HG02970 (cell line): ENCODE measurements around the gene TMEM174.
A peak's percentile ranks its signal among the peaks of the same experiment; 100 is the strongest.
"Not testable (repeated sequence)": the region's sequence is repeated elsewhere in the genome, so short reads cannot be mapped to it uniquely, and the experiment has no call there.

ENCODE experiments used
- ATAC-seq: cut with Tn5 transposase; IDR thresholded peaks from one replicate; pipeline ENCODE4 v1.9.1; 2021; ENCODE audit warnings: mild to moderate bottlenecking, moderate library complexity, moderate number of reproducible peaks; ENCODE audit not compliant: unreplicated experiment, low FRiP score

TMEM174 gene

GRCh38 chr5:73188764-73189531 is 16.0 kb downstream of the TMEM174 start:
- ATAC-seq: no peak

- ATAC-seq: no peak
These were observed 16.9 kb downstream of the TMEM174 start for GRCh38 chr5:73189871-73190376.

GRCh38 chr5:73192370-73192769 is 19.4 kb downstream of the TMEM174 start:
- no peak for ATAC-seq

GRCh38 chr5:73193592-73193991 is 20.6 kb downstream of the TMEM174 start:
- no peak for ATAC-seq

GRCh38 chr5:73196201-73196600 is 23.2 kb downstream of the TMEM174 start:
- ATAC-seq: no peak

GRCh38 chr5:73197637-73198257 is 24.8 kb downstream of the TMEM174 start:
- no peak for ATAC-seq

- no peak for ATAC-seq
These were observed 26.0 kb downstream of the TMEM174 start for GRCh38 chr5:73198833-73199592.

GRCh38 chr5:73199671-73200070 is 26.7 kb downstream of the TMEM174 start:
- ATAC-seq: no peak

GRCh38 chr5:73201547-73202513 is 28.8 kb downstream of the TMEM174 start:
- peak; percentile 72 for ATAC-seq

GRCh38 chr5:73204332-73204731 is 31.3 kb downstream of the TMEM174 start:
- ATAC-seq: no peak

- no peak for ATAC-seq
These were observed 31.7 kb downstream of the TMEM174 start for GRCh38 chr5:73204733-73205132.

- ATAC-seq: no peak
These were observed 32.3 kb downstream of the TMEM174 start for GRCh38 chr5:73205305-73205704.

GRCh38 chr5:73207239-73207638 is 34.2 kb downstream of the TMEM174 start:
- not testable (repeated sequence) for ATAC-seq

- ATAC-seq: not testable (repeated sequence)
These were observed 36.1 kb downstream of the TMEM174 start for GRCh38 chr5:73209075-73209474.

GRCh38 chr5:73212693-73213092 is 39.7 kb downstream of the TMEM174 start:
- ATAC-seq: not testable (repeated sequence)

- ATAC-seq: no peak
These were observed 40.6 kb downstream of the TMEM174 start for GRCh38 chr5:73213566-73213998.

- ATAC-seq: no peak
These were observed 41.3 kb downstream of the TMEM174 start for GRCh38 chr5:73214306-73214705.

- ATAC-seq: no peak
These were observed 42.0 kb downstream of the TMEM174 start for GRCh38 chr5:73214996-73215395.

GRCh38 chr5:73215531-73215890 is 42.5 kb downstream of the TMEM174 start:
- no peak for ATAC-seq
